Suprapubic skin (tissue), 3 donors: ENCODE results near the gene EXPH5.
"Not testable (repeated sequence)": the region's sequence is repeated elsewhere in the genome, so short reads cannot be mapped to it uniquely, and the experiment has no call there.

Experiments
- POLR2AphosphoS5 ChIP-seq, 3 donors: sonication (generic); formaldehyde crosslinking; IDR thresholded peaks; one replicate each; pipeline ENCODE4 v1.6.1; 2017; ENCODE audit warnings: antibody characterized with exemption in 3 of 3
- TF ChIP-seq, protein P1 (sequence below), 2 donors: fragments of 200-600 bp in 1 of 2; fragments of 450-650 bp in 1 of 2; sonication (generic) in 1 of 2; IDR thresholded peaks; one replicate each; pipeline ENCODE4 v1.5.1; 2016 to 2019; ENCODE audit warnings: antibody characterized with exemption in 2 of 2, mild to moderate bottlenecking in 1 of 2, moderate library complexity in 1 of 2

GRCh38 chr11:108602818-108603217 lies 9.2 kb upstream of the EXPH5 start:
- TF ChIP-seq, protein P1, sequence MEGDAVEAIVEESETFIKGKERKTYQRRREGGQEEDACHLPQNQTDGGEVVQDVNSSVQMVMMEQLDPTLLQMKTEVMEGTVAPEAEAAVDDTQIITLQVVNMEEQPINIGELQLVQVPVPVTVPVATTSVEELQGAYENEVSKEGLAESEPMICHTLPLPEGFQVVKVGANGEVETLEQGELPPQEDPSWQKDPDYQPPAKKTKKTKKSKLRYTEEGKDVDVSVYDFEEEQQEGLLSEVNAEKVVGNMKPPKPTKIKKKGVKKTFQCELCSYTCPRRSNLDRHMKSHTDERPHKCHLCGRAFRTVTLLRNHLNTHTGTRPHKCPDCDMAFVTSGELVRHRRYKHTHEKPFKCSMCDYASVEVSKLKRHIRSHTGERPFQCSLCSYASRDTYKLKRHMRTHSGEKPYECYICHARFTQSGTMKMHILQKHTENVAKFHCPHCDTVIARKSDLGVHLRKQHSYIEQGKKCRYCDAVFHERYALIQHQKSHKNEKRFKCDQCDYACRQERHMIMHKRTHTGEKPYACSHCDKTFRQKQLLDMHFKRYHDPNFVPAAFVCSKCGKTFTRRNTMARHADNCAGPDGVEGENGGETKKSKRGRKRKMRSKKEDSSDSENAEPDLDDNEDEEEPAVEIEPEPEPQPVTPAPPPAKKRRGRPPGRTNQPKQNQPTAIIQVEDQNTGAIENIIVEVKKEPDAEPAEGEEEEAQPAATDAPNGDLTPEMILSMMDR (IDR thresholded peaks at IDR 0.05), result not testable (repeated sequence)
- not testable (repeated sequence) for TF ChIP-seq POLR2AphosphoS5 (IDR thresholded peaks at IDR 0.05)
